Measurements from ENCODE around the gene MTCL1.

GRCh38 chr18:8703781-8704301 is 1.5 kb upstream of the MTCL1 start:
- no peak for TF ChIP-seq CTCF (IDR thresholded peaks at IDR 0.05)
- TF ChIP-seq POLR2A (IDR thresholded peaks at IDR 0.05) = no peak

All from heart left ventricle (tissue), 13 donors.